ENCODE measurements around the gene CDH16.

- TF ChIP-seq CTCF (IDR thresholded peaks at IDR 0.05) (peak in 2 of 6 experiments; percentile 1 to 9), POLR2A (IDR thresholded peaks at IDR 0.05) (peak; percentile 67 to 70)
Measured at GRCh38 chr16:66880288-66881013, 38.2 kb downstream of the CDH16 start, which contains the start of gene PDP2.
